Stimulated activated CD8-positive, alpha-beta memory T cell treated with anti-CD3 and anti-CD28 coated beads, Interleukin-15, amount 100 ng/mL, for 4 hours (primary cell): Measurements from ENCODE around the gene HAUS7.

Source experiments
- DNase-seq, 2 donors: peaks; one replicate each; pipeline ENCODE4 v3.0.0-alpha.2; 2020; ENCODE audit warnings: low read depth in 2 of 2

HAUS7 gene

DNA sequence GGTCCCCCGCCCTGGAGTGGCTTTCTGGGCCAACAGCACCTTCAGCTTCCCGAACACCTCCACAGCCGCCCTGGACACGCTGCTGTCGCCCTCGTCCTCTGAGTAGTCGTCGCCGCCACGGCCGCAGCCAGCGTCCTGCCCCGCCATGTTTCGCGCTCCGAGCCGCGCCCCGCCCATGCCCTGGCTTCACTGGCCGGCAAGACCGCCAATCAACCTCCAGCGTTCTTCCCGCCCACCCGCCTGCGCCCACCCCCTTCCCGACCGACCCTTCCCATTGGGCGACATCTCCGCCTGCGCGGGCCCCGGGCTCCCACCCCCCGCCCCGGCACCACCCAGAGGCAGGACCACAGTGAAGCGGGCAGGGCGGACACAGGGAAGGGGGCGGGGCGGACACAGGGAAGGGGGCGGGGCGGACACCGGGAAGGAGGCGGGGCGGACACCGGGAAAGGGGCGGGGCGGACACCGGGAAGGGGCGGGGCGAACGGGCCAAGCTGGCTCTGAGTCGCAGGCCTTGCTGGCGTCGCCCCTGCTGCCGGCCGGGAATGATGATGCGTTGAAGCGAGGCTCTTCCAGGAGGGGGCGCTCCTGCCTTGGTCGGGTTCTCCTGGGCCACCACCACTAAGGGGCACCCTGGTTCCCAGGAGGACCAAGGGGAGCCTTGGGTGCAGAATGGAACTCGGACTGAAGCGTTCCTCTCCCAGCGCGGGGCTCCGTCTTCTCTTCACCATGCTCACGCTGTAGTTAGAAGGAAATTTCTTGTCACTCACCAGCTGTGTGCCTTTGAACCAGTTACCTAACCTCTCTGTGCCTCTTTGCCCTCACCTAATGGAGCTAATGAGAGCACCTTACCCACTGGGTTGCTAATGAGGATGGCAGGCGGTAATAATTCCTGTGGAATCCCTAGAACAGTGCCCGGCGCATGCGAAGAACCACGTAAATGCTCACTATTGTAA, at the start of gene HAUS7:
Gene HAUS7 (minus strand): TSS at position 166 of the 953 bp plus-strand sequence. CDS start 19 bp downstream, at position 147.
- DNase-seq, result peak; percentile 68 to 70

DNA sequence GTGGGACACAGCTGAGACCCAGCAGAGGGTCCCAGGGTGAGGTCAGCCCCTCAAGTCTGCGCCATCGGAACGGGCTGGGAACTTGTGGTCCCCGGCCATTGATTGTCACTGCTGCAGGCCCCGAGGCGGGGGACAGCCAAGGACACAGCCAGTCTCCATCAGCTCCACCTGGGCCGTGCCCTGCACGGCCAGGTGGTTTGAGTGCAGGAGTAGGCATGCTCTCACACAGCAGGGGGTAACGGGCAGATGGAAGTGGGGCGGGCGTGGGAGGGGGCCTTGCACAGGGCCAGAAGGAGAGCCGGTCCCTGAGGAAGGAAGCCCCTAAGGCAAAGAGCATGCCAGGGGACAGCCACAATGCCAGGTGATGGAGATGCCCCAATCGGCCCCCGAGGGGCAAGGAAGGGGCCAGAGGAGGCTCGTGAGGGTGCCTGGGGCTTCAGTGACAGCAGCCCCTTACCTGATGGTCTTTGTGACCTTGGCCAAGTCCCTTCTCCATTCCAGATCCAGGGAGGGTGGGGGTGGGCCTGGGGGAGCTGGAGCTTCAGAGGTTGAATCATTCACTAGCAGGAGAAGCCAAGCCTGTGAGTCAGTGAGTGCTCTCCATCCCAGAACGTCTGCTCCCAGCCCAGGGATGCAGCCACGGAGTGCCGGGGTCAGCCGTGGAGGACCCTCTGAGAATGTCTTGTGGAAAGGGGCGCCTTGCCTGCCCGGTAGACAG, 49.4 kb upstream of the HAUS7 start:
- no peak for DNase-seq

DNA sequence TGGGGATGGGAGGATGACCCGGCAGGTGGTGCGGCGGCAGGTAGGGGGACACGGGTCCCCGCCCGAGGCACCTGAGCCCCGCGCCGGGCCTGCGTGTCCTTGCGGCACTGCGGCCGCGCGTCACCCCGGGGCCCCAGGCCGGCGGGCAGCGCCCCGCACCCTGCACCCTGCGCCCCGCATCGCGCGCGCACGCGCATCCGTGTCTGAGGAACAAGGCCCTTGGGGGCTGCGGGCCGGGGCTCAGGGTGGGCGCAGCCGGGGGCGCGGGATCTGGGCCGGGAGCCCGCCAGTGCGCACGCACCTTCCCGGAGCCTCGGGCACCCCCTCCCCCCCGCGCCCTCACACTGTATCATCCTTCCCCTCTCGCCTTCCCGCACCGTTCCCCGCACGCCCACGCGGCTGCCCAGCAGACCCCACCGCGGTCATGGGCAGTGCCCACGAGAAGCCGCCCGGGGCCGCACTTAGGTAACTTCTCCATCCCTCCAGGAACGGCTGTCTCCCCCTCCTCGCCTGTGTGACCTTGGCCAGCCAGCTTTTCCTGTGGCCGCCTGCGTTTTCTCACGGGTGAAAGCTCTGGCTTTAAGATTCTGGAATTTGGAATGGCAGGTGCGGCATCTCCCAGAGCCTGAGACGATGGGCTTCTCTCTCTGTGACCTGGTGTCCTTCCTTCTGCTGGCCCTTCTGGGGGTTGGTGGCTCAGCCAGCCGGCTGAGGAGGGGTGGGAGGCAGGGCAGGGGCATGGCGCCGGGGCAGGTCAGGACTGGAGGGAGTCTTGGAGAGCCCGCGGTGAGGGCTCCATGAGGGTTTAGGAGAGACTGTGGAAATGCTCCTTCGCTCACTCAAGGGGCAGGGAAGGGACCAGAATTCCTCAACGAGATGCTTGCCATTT, 47.8 kb upstream of the HAUS7 start:
- DNase-seq, result no peak

DNA sequence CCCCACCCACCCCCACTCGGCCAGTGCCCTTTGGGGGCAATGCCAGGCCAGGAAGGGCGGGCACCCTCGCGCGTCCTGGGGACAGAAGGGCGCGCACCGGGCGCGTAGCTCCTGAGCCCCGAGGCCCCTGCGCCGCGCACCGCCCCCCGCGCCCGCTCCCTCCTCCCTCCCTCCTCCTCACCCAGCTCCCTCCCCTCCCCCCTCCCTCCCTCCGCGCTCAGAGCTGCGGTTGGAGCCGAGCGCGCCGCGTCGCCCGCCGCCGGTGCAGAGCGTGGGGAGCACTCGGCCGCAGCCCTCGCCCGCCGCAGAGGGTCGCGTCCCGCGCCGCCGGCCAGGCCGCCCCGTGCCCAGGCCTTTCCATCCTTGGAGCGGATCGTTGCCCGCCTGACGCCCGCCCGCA, 47.0 kb upstream of the HAUS7 start, which contains the start of gene ATP2B3:
Gene ATP2B3 (plus strand): TSS at position 220 of the 400 bp plus-strand sequence. CDS start 18,606 bp downstream, outside the sequence.
- no peak for DNase-seq

DNA sequence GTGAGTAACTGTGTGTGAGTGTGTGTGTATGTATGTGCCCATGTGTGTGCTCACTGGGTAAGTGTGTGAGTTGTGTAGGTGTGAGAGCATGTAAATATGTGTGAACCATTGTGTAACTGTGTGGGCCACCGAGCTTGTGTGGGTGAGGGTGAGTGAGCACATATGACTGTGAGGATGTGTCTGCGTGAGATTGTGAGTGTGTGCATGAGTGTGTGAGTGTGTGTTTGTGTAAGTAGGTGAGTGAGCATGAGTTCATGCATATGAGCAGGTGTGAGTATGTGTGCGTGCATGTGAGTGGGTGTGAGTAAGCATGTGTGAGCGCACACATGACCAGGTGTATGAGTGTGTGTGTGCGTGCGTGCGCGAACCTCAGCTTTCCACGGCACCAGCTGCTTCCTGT, 45.7 kb upstream of the HAUS7 start:
- DNase-seq, result no peak

DNA sequence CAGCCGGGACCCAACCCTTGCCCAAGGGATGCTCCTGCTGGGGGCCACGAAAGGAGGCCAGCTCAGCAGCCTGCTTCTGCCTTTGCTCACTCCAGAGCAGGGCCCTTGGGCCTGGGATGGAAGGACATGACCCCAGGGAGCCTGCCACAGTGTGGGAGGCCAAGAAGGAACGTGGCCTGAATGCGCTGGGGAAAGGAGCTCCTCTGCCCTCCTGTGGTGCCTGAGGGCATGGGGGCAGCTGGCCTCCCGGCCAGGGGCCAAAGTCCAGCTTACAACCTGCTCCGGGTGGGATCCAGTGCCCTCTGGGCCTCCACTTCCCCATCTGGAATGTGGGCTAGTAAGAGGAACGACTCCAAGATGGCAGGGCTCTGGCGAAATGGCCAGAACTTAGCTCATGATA, 45.1 kb upstream of the HAUS7 start:
- DNase-seq, result no peak

DNA sequence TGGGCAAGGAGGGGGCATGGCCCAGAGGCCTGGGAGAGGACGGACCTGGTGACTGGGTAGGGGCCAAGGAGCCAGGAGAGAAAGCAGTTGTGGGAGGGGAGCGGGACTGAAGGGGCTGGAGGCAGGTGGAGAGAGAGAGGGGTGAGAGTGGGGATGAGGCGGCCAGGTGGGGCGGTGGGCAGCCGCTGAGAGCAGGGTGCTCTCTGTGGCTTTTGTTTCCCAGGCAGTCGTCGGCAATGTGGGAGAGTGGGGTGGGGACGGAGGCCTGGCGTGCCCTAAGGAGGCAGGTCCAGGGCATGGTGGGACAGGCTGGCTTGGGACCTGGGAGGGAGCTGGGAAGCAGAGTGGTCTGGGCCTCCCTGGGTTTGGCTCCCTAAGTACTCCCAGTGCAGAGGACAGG, 43.9 kb upstream of the HAUS7 start:
- no peak for DNase-seq

DNA sequence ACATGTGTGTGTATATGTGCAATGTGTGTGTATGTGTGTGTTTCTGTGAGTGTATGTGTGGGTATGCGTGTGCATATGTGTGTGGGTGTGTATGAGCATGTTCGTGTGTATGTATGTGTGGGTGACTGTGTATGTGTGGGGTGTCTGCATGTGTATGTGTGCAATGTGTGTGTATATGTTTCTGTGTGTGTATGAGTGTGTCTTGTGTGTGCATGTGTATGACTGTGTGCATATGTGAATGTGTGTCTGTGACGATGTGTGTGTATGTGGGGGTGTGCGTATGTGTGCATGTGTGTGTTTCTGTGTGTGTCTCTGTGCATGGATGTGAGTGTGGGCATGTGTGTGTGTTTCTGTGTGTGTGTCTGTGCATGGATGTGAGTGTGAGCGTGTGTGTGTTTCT, 42.9 kb upstream of the HAUS7 start:
- DNase-seq, result no peak

DNA sequence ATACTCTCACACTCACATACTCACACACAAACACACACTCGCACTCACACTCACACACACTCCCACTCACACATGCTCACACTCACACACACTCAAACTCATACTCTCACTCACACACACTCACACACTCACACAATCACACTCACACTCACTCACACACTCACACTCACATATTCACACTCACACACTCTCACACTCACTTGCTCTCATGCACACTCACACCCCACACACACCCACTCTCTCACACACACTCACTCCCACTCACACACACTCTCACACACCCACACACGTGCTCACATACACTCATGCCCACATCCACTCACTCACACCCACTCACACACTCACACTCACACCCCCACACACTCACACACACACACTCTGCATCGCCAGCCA, 42.1 kb upstream of the HAUS7 start:
- no peak for DNase-seq

DNA sequence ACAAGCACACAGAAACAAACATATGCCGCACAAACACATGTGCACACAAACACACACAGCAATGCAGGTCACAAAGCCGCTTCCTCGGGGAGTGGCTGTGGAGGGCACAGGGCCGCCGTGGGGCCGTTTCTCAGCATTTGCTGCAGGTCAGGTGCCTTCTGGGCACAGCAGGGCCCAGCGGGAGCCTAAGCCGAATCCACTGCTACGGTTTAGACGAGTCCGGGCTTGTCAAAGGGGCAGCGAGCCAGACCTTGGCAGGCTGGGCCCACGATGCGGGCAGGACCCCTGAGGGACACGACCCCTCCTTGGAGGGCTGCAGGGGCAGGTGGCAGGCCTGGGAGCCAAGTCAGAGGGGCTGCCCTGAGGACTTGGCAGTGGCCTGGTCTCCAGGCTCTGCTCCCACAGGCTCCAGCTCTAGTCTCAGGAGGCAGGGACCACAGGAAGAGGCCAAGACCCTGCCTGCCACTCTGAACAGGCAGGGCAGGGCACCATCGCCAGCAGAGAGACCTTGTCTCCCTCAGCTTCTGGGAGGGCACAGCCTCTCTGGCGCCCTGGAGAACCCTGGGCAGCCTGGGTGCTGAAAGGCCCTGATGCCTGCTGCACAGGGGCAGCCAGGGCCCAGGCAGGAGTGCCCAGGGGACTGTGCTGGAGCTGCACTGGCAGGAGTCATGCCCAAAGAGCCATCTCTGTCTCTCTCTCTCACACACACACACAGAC, 41.6 kb upstream of the HAUS7 start:
- DNase-seq, result no peak

DNA sequence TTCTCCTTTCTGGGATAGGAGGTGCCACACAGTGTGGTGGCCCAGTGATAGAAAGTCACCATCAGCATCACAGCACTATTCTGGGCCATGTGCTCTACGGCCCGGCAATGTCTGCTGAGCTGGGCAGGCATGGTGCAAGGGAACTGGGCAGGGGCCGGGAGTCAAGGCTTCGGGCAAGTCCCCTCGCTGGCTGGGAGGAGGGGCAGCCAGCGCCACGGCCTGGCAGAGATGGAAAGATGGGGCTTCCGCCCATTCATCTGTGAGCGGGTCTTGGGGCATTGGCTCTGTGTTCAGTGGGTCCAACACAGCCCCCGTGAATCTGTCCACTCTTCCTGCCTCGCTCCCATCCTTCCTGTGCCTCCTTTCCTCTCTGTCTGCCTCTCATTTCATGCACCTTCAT, 40.0 kb upstream of the HAUS7 start:
- DNase-seq, result no peak

DNA sequence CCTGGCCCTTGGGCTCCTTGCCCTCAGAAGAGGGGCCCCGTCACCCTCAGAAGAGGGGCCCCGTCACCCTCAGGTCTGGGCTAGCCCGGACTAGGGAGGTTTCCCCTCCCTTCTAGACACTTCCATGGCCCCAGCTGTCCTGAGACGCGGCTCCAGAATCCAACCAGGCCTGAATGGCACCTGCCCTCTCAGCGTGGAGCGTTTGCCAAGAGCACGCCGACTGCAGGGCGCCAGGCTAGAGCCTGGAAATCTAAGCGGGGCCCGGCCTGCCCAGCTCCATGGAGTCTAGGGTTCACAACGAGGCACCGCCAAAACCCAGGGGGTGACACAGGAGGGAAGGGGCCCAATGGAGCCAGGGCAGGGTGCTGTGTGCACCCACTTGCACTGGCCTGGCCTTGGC, 39.2 kb upstream of the HAUS7 start:
- no peak for DNase-seq

DNA sequence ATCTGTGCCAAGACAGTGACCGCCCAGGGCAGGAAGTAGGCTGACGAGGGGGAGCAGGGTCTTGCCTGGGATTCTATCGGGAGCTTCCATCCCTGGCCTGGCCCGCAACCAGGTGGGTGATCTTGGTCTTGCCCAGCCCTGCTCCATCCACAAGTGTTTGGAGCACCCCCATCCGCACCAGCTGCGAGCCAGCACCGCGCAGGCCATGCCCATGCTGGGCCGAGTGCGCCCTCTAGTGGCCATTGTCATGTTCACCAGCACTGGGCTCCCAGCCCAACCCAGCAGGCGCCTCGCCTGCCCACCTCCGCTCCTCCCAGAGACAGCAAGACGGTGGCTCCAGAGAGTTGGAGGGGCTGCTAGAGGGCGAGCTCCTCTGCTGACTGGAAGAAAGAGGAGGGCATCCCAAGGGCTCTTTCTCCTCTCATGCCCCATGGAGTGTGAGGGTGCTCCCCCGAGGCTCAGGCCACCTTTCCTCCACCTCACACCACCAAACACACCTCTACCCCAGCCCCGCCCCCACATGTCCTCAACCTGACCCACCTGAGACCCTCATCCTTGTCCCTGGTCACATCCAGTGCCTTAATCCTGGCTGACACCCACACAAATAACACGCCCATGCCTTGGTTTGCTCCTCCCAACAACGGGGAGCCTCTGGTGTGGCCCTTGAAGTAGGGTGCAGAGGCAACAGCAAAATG, 37.3 kb upstream of the HAUS7 start:
- DNase-seq, result peak; percentile 53 to 57

DNA sequence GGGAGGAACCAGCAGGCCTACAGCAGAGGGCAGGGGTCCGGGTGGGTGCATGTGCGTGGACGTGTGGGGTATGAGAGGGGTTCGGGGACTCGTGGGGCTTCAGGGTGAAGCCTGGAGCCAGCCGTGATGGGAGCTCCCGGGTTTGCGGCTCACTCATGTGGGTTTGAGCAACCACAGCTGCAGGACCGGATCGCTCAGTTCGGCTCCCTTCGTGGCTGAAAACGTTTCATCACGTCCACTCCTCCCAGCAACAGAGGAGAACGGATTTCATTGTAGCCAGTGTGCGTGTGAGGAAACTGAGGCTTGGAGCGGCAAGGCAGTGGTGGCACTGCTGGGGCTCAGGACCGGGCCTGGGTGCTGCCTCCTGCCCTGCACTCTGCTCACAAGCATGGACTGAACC, 35.0 kb upstream of the HAUS7 start:
- no peak for DNase-seq

DNA sequence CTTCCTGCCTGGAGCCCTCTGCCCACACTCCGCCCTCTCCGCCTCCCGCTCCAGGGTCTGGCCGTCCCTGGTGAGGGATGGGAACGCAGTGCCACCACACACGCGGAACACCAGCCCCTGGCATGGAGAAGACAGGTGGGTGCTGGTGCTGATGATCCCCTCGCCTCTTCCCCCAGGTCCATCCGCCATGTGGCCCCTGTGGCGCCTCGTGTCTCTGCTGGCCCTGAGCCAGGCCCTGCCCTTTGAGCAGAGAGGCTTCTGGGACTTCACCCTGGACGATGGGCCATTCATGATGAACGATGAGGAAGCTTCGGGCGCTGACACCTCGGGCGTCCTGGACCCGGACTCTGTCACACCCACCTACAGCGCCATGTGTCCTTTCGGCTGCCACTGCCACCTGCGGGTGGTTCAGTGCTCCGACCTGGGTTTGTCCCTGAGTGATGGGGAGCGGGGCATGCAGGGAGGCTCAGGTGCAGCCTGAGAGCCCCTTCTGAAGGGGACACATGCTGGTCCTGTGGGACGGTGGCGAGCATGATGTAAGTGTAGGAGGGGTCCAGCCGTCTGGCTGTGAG, 34.2 kb upstream of the HAUS7 start:
- no peak for DNase-seq

DNA sequence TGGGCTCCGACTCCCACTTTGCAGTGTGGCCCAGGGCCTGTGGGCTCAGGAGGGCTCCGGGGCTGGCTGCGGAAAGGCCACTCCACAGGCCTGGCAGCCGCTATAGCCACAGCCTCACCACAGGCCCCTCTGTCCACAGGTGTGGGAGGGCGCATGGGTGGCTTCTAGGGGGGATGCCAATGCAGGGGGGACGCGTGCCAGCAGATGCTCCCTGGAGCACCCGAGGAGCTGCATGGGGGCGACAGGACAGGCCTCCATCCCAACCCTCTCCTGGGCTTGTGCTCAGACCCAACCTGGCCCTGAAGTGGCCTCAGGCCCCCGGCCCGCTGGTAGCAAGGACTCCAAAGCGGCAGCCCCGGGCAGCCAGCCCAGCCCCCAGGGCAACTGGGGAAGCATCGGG, 32.4 kb upstream of the HAUS7 start:
- DNase-seq, result no peak

DNA sequence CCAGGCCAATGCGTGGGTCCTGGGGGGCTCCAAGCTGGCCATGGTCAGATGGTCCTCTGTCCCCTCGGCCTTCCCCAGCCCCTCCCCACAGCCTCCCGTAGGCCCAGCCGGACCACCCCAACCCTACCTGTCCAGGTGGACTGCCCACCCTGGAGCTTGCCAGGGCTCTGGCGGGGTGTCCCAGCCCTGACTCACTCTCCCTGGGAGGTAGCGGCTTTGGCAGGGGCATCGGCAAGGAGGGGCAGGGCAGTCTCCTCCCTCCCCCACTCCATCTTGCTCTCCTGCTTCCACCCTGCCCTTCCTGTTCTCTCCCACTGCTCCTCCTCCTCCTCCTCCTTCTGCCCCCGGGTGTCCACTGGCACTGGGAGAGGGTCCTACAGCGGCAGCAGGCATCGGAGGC, 31.8 kb upstream of the HAUS7 start:
- DNase-seq, result no peak

DNA sequence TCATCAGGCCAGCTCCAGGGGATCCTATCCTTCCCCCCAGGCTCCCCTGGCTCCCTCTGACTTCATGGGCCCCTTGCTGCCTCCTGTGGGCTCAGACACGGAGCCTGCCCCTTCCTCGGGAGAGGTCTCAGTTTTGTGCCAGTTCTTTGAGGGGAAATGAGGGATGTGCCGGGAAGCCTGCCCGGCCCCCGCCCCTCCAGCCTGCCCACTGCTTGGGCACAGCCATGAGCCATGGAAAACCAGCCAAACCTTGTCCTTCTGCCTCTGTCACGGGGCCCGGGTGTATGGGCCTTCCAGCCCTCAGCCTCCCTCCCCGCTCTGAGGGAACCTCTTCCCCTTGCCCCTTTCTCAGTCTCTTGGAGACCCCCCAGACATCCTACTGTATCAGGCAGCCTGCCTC, 31.2 kb upstream of the HAUS7 start:
- no peak for DNase-seq

DNA sequence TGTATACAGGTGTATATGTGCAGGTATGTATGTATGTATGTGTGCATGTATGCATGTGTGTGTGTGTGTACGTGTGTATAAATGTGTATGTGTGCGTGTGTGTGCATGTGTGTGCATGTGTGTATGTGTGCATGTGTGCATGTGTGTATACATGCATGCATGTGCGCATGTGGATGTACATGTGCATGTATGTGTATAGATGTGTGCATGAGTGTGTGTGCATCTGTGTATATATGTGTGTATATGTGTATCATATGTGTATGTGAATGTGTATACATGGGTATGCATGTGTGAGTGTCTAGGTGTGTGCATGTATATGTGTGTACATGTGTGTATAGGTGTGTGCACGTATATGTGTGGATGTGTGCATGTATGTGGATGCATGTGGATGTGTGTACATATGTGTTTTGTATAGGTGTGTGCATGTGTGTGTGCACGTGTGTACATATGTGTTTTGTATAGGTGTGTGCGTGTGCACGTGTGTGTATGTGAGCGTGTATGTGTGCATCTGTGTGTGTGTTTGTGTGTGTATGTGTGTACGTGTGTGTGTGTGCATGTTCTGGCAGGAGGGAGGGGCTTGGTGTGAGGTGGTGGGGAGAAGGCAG, 30.4 kb upstream of the HAUS7 start:
- no peak for DNase-seq

DNA sequence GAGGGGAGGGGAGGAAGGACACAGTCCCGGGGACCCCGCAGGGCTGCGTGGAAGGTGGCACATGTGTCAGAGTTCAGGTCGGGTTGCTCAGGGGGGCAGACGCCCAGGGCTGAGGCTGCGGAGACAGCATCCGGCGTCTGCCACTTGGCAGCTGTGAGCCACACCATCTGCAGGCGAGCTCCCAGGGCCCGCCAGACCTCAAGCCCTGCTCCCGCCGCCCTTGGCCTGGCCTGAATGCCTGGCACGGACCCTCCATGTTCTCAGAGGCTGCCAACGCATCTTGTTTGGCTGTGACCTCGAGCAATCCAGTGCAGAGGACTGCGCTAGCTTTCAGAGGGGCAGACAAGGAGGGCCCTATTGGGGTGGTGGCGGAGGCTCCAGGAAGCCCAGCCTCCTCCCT, 29.5 kb upstream of the HAUS7 start:
- DNase-seq, result no peak
